ENCODE results near the gene TLL2.

GRCh38 chr10:96548589-96548988, 34.9 kb upstream of the TLL2 start:
- TF ChIP-seq POLR2AphosphoS5 (IDR thresholded peaks at IDR 0.05; ENCODE audit: insufficient read depth, low read depth, low read length) (no peak), CTCF (IDR thresholded peaks at IDR 0.05; ENCODE audit: extremely low read depth in 1 of 2, insufficient read depth in 1 of 2, low read depth in 1 of 2, low read length in 2 of 2) (no peak), POLR2A (IDR thresholded peaks at IDR 0.05; ENCODE audit: low read depth, low read length) (no peak)
